NCI-H128 (cell line): Measurements from ENCODE around the gene ALG14.
"Not testable (repeated sequence)": the region's sequence is repeated elsewhere in the genome, so short reads cannot be mapped to it uniquely, and the experiment has no call there.

Experiments used
- DNase-seq: peaks from one replicate; lab custom pipeline; 2025; ENCODE audit not compliant: unreplicated experiment; lab: John Stamatoyannopoulos, UW

Gene ALG14

DNA sequence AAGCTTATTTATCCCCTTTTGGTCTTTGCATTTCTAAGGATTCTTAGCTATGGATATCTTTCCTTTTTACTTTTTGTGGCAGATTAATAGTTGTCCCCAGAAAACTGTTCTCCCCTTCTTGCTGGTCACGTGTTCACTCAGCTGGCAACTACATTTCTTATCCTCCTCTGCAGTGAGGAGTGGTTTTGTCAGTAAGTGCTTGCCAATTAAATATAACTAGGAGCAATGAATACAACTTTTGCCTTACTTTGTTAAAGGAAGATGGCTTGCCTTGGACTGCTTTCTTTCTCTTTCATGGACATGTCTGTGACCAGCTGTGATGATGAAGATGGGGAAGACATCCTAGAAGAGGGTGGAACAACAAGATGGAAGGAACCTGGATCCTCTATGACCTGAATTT lies 15.6 kb upstream of the ALG14 start:
- no peak for DNase-seq

DNA sequence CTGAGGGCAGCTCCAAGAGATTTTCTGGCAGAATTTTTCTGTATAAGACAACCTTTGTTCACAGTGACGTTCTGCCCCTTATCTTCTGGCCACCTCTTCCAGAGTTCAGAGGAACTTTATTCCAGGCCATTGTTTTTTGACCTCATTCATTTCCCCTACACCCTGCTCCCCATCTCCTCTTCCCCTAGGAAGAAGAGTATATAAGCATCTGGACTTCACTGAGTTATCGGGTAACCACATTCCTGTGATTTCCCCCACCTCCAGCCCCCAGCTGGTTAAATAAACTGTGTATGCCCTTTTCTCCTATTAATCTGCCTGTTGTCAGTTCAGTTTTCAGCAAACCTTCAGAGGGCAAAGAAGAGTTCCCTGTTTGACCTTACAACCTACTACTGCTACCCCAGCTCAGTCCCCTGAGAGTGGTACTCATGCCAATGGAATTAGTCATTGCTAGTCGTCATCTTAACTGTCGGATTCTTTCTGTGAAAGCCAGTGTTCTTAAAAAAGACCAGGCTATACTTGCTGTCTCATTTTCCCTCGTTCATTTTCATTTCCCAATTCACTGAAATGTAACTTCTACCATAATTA lies 14.3 kb upstream of the ALG14 start:
- DNase-seq = no peak

DNA sequence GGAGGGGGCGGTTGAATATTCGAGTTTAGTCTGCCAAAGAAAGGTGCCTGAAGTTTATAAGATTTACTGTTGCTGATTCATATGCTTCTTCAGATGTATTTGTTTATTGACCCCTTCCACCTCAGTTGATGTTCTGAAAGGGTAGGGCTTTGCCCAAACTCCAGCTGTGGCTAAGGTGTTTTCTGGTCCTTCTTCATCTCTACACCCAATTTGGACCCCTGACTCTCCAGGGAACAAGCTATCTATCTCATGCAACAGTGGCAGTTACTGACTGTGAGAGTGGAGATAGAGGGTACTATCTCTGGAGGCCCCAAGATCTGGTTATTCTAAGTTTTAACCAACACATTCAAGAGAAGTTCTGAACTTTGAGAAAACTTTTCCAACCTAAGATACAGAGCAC lies 12.6 kb upstream of the ALG14 start:
- DNase-seq = no peak

DNA sequence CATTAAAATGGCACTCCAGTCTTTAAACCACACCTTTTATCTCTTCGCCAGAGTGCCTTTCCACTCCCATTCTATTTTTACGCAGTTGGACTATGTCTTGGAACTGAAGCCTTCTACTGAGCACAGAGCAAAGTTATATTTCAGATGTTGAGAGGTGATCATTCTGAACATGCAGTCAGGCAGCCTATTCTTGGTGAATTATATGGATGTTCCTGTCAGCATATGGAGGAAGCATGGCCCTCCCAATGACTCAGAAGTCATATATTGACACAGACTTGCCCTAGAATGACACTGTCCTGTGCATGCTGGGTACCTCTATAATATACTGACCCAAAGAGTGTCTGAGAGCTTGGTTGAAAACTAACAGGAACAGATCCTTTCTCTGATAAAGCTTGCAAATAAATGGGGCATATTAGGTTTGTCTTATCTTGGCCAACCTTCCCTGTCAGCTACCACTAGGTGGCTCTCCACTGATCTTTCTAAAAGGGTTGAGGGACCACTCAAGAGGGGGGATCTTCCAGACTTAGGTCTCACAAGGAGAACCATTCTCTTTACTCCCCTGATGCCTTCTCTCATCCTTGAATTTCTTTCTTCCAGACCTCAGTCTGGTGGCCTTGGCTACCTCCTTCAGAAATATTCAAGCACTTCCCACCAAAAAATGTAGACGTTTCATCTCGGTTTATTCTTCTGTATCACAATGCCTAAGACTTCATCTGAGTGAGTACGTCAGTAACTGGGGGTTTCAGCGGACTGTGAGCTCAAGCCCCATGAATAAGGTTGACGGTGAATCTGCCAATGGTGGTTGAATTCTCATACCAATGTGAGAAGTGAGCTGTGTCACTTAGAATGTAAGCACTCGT lies 11.8 kb upstream of the ALG14 start:
- DNase-seq = no peak

DNA sequence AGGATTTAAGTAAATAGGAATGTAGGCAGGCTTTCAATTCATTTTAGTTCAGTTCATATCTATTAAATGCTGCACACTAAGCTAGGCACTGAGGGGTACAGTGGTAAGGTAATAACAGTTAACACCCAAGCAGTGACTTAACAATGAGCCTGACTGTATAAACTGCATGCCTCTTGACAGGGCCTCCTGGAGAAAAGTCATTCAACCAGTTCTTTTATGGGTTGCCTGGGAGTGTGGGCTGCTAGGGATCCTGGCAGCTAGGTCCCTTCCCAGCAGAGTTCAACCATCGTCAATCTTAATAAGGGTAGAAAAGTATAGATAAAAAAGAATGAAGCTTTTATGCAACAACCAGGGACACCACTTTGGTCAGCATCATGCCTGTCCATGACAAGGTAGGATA lies 8.1 kb upstream of the ALG14 start:
- no peak for DNase-seq

DNA sequence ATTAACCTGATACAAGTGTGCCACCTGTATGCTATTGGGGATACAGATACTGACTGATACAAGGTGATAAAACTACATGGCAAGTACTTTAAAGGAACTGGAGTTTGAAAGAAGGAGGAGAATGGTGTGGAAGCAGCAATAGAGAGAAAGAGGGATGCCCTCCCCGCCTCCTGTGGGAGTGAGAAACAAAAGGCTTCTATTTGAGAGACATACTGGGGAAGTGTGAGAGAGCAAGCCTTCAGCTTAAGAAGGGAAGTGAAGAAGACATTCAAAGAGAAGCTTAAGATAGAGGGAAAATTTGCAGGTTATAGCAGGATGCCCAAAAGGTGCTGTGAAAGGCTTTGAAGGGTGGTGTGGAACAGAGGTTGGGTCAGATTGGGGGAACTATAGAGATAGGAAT lies 7.7 kb upstream of the ALG14 start:
- DNase-seq = no peak

DNA sequence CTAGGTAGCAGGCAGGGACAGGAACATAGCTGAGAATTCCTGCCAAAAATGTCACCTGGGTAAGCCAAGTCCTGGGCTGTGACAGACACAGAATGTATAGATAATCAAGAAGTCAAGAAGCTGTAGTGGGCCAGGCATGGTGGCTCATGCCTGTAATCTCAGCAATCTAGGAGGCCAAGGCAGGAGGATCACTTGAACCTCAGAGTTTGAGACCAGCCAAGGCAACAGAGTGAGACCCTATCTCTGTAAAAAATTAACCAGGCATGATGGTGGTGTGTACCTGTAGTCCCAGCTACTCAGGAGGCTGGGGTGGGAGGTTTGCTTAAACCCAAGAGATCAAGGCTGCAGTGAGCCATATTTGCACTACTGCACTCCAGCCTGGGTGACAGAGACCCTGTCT lies 3.3 kb upstream of the ALG14 start:
- no peak for DNase-seq

DNA sequence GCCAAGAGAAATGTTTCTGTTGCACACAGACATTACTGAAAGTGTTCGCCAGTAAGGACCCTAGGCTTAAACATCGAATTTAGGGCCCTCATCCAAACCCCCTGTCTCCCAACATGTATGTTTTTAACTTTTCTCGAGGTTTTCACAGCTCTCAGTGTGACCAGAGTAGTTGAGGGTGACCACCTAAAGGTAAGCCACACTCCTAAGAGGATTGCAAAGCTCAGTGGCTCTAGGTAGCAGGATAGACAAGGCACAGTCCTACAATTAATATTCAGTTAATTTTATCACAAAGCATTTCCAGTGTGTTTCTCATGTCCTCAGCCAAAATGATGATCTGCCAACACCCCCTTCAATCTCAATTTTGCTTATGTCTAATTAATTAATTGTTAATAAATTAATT lies 695 bp upstream of the ALG14 start:
- DNase-seq = no peak

DNA sequence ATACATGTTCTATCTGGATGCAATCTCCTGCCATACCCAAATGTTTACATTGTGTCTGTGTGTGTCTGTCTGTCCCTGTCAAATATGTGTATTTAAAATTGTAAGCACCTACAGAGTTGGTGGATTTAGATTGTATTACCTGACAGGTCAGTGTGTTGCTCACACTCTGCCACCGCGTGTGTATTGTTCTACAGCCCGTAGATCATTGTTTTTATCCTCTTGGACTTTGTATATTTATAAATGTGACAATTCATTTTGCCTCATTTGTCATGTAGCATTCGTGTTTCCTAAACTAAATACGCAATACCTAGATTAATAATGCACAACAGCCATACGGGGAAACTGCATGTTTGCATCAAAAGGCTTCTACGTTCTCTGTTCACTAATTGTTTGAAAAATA lies 634 bp downstream of the ALG14 start:
- DNase-seq = no peak

DNA sequence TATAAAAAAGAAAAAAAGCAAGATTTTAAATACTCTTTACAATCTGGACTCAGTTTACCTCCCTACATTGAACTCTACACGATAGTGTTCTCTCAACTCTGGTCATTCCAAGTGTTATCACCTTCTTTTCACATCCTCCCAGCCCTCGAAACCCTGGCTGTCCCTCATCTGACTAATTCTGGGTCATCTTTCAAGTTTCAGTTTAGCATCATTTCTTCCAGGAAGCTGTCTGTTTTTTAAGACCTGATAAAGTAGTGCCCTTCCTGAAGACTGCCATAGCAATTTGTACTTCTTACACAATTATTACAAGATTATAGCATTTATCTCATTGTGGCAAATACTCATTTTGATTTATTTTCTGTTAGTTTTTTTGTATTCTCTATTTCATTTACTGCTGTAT lies 1.2 kb downstream of the ALG14 start:
- no peak for DNase-seq

DNA sequence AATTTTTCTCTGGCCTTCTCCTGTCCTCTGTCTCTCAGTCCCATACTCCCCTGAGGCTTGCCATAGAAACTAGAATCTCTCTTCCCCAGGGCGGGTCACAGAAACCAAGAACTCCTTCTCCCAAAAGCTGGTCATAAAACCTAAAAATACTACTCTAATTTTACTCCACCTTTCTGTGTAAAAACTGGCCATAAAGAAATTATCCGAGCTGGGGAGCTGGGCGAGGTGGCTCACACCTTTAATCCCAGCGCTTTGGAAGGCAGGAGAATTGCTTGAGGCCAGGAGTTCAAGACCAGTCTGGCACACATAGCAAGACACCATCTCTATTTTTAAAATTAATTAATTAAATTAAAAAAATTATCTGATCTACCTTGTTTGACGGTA lies 3.0 kb downstream of the ALG14 start:
- no peak for DNase-seq

DNA sequence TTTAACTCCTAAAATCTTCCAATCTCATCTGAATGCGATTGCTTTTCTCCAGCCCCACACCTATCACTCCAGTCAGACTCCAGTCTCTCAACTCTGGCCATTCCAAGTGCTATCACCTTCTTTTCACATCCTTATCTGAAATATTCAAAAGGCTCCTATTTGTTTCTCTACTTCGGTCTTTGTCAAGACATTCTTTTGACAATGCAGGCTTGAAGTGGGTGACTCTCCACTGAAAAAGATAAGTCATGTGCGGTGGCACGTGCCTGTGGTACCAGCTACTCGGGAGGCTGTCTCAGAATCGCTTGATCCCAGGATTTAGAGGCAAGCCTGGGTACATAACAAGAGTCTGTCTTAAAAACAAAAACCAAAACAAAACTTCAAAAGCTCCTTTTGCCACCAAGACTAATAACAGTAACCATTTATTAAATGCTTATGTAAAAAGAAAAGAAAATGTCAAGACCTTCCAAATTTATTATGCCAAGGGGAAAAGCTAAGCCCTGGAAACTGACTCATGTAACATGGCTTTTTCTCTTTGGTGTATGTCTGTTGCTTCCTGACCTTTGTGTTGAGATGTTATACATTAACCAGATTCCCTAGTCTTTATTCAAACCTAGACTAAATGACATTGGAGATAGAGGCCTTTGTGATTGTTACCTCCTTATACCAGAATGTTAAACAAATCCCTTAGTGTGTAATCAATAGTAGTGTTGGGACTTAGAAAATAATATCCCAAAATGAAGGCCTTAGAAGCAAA lies 3.6 kb downstream of the ALG14 start:
- no peak for DNase-seq

DNA sequence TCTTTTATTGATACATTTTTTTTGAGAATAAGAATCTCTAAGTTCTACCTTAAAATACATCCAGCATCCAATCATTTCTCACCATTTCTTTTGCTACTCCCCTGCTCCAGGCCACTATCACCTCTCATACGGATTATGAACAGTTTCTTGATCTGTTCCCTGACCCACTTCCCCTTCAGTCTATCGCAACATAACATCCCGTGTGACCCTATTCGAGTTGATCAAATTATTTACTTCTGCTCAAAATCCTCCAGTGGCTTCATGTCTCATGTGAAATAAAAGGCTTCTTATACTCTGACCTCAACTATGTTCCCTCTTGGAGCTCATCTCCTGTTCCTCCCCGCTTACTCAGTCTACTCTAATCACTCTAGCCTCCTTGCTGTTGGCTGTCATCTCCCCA lies 5.2 kb downstream of the ALG14 start:
- no peak for DNase-seq

DNA sequence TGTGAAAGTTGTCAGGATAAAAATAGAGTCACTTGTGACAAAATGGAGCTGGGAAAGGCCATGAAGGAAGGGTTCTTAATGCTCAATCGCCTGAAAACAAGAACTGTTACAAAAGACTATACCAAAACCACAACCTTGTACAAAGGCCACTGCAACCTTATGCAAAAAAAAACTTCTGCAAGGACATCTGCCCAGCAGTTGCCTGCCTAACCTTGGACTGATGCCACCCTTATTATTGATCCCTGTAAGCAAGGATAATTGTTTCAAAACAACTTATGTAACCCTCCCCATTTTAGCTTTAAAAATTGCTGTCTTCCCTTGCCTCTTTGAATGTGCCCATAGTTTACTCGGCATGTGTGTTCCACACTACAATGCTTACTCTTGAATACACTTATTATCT lies 5.7 kb downstream of the ALG14 start:
- no peak for DNase-seq

DNA sequence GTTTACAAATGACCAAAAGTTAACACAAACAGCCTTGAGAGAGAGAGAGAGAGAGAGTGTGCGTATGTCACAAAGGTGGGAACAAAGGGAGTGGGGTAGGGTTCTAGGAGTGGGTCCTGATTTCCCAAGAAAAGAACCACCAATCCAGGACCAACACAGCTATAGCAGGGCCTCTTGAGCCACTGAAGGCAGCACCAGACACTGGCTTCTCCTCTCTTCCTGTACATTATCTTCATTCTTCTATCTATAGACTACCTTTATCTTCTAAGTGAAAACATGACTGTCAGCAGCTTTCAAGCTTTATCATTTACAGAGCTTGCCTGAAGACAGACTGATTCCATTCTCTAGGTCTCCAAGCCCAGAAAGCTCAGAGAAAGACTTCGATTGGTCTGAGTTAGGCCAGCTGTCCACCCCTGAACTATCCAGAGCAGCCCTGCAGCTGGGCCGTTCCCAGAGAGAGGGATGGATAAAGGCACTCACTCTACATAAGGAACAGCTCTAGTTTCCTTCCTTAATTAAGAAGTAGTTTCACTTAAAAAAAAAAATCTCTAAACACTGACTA lies 11.2 kb downstream of the ALG14 start:
- DNase-seq = no peak

DNA sequence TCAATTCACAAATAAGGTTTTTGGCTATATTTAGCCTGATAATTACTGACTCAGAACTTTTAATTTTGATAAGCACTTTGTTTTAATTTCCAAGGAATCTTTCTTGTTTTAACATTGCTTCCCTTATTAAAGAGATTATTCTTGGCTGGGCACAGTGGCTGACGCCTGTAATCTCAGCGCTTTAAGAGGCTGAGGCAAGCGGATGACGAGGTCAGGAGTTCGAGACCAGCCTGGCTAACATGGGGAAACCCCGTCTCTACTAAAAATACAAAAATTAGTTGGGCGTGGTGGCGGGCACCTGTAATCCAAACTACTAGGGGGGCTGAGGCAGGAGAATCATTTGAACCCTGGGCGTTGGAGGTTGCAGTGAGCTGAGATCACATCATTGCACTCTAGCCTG lies 13.8 kb downstream of the ALG14 start:
- DNase-seq = no peak

DNA sequence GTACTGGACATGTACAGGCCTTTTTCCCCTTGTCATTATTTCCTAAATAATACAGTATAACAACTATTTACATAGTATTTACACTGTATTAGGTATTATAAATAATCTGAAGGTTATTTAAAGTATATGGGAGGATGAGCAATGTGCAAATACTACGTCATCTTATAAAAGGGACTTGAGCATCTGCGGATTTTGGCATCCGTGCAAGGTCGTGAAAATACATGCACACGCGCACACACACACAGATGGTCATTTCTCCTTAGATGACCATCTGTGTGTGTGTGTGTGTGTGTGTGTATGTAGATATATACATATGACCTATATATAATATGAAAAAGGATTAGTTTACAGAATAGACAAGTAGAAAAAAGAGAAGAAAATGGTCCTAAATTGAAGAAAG lies 15.4 kb downstream of the ALG14 start:
- DNase-seq = no peak

DNA sequence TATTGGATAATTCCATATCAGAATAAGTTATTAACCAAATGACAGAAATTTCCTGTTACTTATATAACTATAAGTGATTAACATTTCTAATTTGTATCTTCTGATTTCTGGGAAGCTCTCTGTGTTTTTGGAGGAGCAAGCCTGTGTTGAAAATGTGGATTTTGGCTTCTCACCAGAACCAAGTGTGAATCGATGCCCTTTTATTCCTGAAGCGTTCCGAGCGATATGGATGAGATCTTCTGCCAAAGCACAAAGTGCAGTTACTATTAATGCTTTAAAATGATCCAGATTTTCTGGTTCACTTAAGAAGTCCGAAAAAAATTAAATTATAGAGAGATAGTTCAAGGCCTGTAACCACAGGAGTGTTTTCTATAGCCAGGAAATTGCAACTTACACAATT lies 22.8 kb downstream of the ALG14 start:
- no peak for DNase-seq

DNA sequence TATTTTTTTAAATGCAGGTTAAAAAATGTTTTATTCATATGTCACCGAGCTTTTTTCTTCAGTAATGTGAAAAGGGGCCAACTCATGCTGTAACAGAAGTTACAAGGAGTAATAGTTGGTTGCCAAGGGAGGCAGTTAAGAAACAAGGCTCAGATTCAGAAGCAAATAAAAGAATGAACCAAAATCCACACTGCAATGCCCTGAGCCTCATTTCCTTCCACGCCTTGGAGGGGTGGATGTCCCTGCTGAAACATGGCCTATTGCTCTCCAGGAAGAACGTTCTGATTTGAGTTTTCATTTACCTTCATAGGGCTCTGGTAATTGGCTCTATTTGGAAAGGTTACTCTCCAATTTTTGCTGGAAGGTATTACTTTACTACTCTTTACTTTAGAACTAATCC lies 24.4 kb downstream of the ALG14 start:
- no peak for DNase-seq

DNA sequence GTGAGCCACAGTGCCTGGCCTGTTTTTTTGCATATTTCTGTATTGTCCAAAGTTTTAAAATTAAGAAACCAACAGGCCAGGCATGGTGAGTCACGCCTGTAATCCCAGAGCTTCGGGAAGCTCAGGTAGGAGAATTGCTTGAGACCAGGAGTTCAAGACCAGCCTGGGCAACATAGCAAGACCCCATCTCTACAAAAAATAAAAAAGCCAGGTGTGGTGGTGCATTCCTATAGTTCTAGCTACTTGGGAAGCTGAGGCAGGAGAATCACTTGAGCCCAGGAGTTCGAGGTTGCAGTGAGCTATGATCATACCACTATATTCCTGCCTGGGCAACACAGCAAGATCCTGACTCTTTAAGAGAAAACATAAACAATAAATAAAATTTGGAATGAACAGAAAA lies 25.1 kb downstream of the ALG14 start:
- DNase-seq = not testable (repeated sequence)

DNA sequence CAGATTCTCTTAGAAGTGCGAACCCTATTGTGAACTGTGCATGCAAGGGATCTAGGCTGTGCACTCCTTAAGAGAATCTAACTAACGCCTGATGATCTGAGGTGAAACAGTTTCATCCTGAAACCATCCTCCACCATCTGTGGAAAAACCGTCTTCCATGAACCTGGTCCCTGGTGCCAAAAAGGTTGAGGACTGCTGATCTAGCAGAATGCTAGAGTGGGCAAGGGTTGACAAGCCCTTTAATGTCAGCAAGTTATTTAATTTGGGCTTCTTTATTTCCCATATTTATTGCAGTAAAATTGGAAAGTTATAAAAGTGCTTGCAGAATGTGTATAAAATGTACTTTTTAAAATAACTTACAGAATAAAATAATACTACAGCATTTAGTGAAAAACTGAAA lies 26.4 kb downstream of the ALG14 start:
- DNase-seq = no peak
